ENCODE data around the gene PCDH9.

PCDH9 gene

DNA sequence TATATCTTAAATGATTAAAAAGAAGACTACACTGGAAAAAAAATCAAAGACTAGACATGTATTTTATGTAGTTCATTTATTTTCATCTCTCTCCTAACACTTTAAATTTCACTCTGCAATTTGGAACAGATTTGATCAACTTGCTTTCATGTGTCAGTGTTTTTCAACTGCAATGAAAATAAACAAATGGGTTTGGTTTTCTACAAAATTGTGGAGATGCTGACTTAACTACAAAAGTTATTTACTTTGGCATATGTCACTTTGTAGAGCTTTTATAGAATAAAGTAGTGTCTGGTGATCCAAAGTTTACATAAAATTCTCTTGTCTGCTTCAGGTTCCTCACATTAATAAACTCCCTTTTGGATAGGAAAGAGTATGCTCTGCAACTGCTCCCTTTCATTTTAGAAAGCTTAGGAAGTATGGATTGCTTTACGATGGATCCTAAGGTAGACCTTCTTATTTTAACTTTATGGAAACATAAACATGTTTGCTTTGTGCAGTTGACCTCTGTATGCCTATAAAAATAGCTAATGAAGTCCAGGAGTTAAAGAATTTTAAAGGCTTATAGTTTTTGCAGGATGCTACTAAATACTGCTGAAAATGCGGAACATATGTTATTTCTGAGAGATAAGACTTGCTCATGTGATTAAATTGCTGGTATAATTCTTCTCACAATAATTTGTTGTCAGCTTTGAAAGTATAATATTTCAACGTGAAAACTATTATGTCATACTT, 815.9 kb downstream of the PCDH9 start:
- no peak for DNase-seq

- no peak for DNase-seq
Observed at GRCh38 chr13:66410314-66410713, 819.8 kb downstream of the PCDH9 start.

GRCh38 chr13:66409542-66409941, 820.6 kb downstream of the PCDH9 start:
- no peak for DNase-seq

- DNase-seq = no peak
Observed at GRCh38 chr13:66407128-66407527, 823.0 kb downstream of the PCDH9 start.

GRCh38 chr13:66405908-66406802, 824.0 kb downstream of the PCDH9 start:
- DNase-seq = no peak

DNA sequence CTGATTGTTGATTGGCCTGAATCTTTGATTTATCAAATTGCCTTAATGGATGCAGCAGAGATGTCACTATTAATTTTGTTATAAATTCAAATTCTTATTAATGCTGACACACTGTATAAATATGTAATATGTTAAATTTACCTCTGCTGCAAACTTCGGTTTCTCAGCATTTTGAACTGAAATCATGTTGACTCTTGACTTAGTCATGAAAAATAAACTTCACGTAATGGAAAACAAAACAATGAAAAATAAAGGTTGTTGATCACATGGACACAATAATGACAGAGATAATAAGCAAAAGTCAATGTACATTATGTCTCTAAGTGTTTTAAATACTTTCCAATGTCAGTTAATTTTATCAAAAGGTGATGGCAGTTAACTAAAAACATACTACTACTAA, 827.6 kb downstream of the PCDH9 start:
- no peak for DNase-seq

DNA sequence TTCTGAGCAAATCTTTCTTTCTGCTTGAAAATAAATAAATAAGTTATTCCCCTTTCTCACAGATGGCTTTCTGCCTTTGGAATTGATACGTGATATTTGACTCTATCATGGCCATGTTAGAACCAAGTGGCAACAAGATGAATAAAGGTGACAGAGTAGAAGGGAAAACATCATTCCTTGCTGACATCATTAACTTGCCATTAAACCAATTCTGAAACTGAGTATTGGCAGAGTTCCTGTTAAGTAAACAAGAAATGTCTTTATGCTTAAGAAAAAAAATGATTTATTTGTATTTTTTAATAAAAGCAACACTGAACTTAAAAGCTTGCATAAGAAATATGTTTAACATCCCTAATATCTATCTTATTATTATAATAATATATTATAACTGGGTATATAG, 828.1 kb downstream of the PCDH9 start:
- peak; percentile 6 for DNase-seq

DNA sequence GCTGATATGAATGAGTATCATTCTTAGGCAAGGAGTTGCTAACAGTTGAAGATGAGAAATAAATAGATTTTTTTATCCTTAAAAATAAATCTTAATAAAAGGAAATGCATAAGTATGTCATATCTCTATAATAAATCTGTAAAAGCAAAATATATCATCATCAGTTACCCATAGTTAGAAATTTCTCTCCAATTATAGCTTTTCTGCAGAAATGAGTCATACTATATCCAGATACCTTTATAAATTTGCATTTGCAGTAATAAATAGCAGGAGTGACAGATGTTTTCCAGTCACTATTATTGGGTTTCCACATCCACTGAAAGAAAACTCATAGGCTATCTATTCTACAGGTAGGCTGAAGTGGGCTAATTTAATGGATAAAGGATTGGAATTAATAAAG, 829.8 kb downstream of the PCDH9 start:
- no peak for DNase-seq

DNA sequence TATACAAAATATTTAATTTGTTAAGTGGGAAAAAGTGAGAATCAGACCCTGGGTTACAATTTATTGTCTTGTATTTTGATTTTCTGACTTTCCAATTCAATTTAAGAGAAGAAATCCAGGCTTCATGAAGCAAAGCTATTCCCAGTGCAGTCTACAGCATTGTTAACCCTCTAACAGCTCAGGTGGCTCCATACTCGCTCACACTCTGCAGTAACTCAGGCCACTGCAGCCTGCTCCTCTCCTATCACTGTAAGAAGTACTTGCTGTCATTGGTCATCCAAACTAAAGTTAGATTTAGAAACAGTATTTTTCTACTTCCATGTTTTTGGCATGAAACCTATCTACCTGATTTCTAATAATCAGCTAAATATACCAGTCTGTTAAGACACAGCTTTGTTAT, 830.3 kb downstream of the PCDH9 start:
- no peak for DNase-seq

DNA sequence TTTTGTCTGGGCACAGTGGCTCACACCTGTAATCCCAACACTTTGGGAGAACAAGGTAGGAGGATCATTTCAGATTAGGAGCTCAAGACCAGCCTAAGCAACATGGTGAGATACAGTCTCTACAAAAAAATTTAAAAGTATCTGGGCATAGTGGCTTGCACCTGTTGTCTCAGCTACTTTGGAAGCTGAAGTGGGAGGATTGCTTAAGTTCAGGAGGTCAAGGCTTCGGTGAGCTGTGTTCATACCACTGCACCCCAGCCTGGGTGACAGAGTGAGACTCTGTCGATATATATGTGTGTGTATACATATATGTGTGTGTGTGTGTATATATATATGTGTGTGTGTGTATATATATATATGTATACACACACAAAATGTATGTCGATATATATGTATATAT, 833.0 kb downstream of the PCDH9 start:
- DNase-seq = no peak

DNA sequence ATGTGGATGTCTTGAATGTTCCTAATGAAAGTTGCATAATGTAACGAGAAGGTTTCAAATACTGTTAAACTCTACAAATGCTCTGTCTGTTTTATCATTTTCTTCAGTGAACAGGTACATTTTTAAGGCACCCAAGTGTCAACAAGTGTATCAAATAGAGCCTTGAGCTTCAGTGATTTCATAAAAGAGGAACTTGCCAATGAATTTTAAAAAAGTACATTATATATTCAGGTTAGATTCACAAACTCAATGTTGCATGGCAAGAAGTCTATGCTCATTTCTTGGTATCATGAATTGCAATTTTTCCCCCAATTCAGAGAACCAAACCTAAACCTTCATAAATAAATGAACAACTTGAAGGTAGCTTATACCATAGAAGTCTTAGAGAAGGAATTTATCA, 838.8 kb downstream of the PCDH9 start:
- DNase-seq = no peak

GRCh38 chr13:66378894-66379293, 851.2 kb downstream of the PCDH9 start:
- DNase-seq = no peak

DNA sequence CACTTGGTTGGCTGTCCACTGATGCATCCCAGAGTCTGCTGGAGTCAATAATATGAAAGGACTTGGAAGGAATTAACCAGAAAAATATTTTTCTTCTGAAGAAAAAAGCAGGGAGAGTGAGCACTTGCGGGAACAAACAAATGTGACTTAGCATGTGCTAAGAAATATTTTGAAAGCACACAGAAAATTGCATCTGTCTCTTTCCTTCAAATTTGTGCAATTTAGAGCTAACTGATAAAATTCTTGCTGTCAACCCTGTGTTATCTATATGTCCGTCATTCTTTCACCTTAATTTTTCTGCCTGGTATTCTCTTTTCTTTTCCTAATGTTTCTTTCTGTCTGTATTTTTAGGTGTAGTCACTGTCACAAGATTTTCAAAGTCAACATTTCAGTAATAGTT, 852.6 kb downstream of the PCDH9 start:
- DNase-seq = no peak

GRCh38 chr13:66375756-66376155, 854.4 kb downstream of the PCDH9 start:
- no peak for DNase-seq

GRCh38 chr13:66369666-66370065, 860.5 kb downstream of the PCDH9 start:
- no peak for DNase-seq

DNA sequence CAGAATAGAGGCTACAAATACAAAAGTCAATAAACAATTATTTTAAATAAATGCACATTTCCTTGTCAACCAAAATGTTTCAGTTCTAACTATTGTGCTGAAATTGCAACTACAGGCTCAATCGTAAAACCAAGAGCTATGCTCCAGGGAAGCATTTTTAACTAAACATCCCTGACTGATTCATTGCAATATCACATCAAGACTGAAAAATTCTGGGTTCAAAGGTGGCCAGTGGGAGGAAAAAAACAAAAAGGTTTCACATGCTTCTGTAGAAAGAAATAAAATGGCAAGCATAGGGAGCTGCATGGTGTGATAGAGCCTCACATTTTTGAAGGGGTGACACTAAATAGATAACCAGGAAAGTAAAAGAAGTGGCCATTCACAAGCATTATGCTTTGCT, 862.8 kb downstream of the PCDH9 start:
- no peak for DNase-seq

DNA sequence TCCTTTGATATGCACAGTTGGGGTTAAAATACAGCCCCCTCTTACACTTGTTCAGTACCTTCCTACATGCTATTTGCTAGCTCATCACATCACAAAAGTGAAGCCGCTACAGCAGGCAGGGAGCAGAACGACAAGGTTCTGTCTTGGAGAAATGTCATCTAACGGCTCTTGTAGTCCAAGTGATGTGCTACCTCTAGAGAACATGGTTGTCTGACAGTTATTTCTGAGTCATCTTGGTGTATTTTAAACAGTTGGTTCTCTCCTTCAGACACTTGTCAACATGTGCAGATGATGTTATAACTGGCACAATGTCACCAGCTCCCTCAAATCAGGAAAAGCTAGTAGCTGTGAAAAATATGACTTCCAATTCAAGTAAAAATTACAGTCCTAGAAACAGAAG, 865.0 kb downstream of the PCDH9 start:
- no peak for DNase-seq

DNA sequence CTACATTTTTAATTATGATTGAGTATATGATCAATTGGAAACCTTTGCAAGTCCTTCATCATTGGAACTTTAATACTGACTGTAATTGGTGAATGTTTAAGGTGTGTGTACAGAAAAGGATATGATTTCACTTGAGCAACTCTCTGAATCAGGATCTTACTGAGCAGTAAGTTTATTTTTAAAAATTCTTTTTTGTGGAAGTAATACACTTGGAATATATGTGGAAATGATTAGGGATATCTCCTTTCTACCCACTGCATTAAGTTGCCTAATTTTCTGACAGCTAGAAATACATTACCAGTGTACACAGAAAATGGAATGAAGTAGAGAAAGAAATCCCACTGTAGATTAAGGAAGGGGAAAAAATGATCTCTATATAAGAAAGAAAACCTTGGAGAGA, 865.8 kb downstream of the PCDH9 start:
- no peak for DNase-seq

DNA sequence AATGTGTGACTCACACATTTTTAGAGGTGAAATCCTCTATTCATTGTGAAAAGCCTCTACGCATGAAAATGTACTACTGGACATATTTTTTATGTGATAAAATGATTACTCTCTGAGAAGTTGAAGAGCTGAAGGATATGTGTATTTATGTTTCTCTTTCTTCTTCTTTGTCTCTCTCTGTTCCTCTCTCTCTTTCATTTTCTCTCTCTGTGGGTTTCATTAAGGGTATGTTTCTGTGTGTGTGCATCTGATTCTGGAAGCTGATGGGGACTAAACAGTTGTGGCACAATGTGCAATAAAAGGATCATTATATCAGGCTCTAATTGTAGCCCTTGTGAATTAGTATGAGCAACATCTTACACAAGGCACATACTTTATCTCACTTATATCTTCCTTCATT, 867.7 kb downstream of the PCDH9 start:
- DNase-seq = no peak

GRCh38 chr13:66359910-66360552, 870.1 kb downstream of the PCDH9 start:
- no peak for DNase-seq

GRCh38 chr13:66359393-66359792, 870.7 kb downstream of the PCDH9 start:
- DNase-seq = no peak

DNA sequence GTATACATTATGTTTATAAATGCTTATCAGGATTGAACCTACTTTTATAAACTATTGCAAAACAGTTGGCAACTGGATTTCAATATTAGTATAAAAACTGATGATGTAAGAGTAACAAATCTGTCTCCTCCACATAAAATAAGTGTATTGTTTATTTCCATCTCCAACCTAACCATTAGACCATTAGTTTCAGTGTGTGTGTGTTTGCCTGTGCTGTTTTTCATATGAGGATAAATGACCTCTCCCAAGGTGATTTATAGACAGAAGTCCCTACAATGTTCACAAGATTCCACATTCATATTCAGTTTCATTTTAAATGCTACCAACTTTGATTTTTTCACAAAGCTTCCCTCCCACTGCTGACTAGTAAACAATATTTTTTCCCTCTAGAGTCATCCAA, 871.6 kb downstream of the PCDH9 start:
- DNase-seq = no peak

DNA sequence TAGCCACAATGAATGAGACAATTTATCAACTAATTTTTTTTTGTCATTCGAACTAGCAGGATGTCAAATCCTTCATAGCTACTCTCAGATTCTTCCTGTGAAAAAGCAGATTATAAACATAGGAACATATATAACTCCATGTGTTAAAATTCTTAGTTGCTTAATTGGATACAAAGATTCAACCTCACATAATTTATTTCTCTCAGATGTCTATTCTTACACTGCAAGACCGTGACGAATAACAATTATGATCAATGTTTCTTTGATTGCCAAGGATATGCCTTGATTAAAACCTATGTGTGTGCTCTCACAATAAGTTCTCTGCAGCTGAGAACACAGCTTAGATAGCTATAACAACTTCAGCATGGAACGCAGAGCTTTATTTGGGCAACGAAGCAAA, 872.7 kb downstream of the PCDH9 start:
- DNase-seq = no peak
